NCI-H526 treated with DMSO at 0.1 percent for 48 hours (cell line): Measurements from ENCODE around the gene HIGD1B.

Experiments
- DNase-seq: peaks from one replicate; lab custom pipeline; 2025; lab: John Stamatoyannopoulos, UW

Gene HIGD1B

DNA sequence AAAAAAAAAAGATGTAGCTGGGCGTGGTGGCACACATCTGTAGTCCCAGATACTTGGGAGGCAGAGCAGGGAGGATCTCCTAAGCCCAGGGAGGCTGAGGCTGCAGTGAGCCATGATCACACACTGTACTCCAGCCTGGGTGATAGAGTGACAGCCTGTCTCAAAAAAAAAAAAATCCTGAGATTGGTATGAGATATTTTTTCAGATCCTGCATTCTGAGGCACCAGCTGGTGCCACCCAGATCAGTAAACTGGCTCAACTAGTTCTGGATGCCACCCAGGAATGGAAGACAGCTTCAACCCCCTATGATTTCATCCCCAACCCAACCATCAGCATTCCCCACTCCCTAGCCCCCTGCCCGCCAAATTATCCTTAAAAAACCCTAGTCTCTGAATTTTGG lies 10.5 kb upstream of the HIGD1B start:
- no peak for DNase-seq

DNA sequence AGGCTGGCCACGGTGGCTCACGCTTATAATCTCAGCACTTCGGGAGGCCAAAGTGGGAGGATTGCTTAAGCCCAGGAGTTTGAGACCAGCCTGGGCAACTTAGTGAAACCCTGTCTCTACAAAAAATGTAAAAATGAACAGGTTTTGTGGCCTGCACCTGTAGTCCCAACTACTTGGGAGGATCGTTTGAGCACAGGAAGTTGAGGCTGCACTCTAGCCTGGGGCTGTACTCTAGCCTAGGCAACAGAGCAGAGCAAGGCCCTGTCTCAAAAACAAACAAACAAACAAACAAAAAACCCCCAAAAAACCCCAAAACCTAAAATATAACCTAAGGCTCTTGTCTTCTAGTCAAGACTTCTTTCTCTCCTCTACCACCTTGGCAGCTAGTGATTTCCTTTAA lies 7.4 kb upstream of the HIGD1B start:
- no peak for DNase-seq

DNA sequence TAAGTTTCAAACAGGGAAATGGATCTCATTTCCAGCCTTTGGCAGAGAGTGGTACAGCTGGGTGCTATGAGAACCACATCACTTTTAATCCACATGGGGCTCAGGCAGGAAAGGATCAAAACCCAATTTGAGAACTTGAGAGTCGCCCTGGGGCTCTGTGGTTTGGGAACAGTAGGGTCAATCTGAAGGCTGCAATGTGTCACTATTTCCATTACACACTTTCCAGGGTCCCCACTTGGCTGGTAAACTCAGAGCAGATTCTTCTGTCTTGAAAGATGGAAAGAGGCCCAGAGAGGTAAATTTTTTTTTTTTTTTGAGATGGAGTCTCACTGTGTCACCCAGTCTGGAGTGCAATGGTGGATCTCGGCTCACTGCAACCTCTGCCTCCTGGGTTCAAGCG lies 6.7 kb upstream of the HIGD1B start:
- DNase-seq = no peak

DNA sequence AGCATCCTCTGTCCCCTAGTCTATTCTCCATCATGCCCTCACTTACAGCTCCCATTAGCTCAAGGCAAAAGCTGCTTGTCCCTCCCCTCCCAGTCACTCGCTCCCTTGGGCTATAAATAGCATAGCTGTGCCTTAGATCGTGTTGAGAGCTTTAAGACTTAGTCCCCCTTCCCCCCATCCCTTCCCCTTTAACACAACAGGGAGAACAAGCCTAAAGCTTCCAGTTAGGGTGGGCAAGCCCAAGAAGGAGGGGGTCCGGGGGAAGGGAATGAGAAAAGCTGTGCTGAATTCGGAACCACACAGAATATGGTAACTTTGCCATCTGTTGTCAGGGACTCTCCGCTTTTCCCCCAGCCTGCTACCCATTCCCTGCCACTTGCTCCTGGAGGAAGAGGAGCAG lies 4.9 kb upstream of the HIGD1B start:
- DNase-seq = no peak

DNA sequence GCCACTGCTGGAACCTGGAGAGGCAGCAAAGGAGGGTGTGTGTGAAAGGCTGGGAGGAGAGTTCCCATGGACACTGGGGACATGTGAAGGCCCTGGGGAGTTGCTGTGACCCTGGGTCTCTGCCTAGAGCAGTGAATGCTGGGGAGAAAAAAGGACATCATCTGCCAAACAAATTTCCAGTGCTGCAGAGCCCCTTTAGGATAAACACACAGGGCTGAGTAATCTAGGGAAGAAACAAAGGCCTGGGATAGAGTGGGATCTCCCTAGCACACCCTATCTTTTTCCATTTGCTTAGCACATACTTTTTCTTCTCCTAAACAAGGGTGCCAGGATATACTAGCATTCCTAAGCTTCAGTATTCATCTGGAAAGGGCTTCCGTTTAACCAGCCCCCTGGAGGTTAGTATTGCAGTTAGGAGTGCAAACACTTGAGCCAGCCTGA lies 3.3 kb upstream of the HIGD1B start:
- no peak for DNase-seq

DNA sequence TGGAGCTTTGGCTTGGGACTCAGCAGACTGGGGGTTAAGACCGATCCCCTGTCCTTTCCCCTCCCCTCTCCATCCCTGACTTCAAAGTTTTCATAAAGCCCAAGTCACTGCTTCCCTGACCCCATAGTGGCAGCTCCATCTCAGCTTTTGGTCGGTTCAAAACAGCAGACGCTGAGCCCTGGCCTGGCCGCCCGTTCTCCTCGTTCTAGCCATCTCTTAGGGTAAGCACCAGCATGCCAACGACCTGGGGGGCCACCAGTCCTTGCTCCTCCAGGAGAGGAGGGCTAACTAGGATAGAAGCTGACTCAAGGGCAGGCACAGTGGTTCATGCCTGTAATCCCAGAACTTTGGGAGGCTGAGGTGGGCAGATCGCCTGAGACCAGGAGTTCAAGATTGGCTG lies 1.5 kb upstream of the HIGD1B start:
- no peak for DNase-seq

DNA sequence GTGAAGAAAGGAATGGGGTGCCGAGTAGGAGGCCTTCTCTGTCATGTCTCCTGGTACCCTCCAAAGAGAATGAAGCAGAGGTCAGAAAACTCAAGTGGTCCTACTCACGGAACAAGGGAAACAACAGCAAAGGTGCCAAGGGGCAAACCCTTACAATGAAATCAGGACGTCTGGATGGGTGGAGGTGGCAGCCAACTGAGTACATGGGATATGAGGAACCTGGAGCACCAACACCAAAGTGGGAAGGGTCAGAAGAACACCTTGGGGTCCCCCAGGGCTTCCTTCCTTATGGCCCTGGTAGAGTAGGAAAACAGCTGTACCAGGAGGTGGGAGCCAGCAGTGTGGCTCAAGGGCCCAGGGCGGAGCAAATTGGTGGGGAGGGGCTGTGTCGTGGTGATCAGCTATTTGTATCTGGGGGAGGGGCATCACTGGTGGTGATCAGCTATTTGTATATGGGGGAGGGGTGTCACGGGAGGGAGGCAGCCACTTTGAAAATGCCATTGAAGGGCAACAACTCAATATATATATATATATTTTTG lies 643 bp downstream of the HIGD1B start:
- DNase-seq = no peak

DNA sequence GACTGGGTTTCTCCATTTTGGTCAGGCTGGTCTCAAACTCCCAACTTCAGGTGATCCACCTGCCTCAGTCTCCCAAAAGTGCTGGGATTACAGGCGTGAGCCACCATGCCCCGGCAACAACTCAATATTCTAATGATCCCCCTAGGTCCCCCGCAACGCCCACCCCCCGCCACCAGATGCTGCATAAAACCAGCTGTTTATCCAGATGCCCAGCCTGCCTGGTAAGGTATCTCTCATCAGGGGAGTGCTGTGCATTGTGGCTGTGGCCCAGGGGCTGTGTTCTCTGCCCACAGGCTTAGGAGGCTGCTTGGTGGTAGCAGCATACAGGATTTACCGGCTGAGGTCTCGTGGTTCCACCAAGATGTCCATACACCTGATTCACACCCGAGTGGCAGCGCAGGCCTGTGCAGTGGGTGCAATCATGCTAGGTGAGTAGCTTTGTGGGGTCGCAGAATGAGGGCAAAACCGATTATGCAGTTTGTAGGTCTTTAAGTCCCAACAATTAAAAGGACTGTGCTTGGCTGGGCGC lies 1.3 kb downstream of the HIGD1B start:
- no peak for DNase-seq

DNA sequence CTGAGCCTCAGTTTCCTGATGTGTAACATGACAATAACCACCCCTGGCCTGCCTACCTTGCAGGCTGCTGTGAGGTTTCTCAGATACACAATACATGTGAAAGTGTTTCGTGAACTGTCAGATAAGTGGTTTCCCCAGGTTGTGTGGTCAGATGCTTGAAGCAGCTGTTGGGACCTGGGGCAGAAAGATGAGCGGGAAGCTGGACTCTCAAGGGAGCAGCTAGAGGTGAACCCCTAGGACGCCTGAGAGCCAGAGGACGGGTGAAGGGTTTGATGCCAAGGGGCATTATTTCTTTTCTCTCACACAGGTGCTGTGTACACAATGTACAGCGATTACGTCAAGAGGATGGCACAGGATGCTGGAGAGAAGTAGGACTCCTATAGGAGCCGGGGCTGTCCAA lies 2.3 kb downstream of the HIGD1B start:
- no peak for DNase-seq

DNA sequence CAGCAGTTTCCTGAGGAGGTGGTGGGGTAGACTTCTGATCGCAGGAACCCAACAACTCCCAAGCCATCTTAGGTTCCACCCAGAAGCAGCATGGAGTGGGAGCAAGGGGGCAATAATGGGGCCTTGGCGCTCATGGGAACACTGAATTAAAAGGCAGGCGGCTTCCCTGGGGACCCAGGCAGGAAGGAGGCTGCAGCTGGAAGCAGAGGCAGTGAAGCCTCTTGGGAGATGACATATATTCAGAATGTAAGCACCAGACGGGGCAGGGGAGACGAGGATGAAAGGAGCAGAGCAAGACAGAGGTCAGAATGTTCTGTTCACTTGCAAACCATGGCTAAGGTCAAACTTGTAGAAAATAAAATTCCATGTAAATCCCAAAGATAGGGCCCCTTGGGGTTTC lies 2.9 kb downstream of the HIGD1B start:
- DNase-seq = no peak

DNA sequence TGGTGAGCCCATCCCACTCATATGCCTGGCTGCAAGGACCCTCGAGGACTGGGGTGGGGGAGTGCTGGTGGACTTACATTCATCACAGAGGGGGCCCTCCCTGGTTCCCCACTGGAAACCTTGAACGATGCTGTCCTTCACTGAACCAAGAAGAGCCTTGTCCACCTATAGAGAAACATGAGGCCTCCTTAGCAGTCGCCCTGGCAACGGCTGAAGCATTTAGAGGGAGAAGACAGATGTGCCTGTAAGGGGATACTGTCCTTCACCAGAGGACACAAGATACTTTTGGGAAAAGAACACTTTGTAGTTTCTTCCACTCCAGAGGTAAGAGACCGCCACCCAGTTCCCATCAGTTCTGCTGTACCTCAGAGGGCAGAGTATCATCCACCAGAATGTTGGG lies 6.5 kb downstream of the HIGD1B start:
- no peak for DNase-seq

DNA sequence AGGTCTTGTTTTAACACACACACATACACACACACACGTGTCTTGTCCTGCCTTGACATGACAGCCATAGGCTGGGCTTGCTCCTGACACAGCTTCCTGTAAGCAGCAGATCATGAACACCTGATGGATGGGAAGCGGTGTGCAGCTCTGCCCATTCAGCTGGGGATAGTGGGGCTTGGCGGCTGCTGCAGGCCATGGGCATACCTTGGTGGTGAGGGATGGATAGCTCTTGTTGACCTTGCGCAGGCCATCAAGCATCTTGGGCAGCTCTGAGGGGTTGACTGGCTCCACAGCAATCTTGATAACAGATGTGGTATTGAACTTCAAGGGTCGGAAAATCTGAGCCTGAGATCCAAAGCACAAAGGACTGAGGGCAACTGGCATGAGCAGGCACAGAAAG lies 12.0 kb downstream of the HIGD1B start:
- DNase-seq = no peak

DNA sequence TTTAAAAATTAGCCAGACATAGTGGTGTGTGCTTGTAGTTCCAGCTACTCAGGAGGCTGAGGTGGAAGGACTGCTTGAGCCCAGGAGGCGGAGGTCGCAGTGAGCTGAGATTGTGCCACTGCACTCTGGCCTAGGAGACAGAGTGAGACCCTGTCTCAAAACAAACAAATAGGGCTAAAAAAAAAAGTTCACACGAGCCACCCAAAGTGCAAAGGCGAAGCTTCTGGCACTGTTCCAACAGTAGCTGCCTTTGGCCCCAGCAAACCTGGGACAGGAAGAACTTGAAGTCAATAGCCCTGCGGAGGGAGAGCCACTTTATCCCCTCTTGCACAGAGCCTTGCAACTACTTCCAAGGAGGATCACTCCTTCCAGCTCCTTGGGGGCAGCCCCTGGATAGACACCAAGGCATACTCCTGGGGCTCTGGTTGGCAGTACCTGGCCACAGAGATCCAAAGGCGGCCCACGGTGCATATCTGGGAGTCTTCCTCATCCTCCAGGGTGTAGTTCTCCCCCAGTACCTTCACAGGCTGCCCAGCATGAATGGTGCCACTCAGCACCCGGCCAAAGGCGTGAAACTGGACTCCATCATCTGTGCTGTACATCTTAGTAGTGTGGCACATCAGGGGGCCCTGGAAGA lies 14.7 kb downstream of the HIGD1B start:
- DNase-seq = no peak

DNA sequence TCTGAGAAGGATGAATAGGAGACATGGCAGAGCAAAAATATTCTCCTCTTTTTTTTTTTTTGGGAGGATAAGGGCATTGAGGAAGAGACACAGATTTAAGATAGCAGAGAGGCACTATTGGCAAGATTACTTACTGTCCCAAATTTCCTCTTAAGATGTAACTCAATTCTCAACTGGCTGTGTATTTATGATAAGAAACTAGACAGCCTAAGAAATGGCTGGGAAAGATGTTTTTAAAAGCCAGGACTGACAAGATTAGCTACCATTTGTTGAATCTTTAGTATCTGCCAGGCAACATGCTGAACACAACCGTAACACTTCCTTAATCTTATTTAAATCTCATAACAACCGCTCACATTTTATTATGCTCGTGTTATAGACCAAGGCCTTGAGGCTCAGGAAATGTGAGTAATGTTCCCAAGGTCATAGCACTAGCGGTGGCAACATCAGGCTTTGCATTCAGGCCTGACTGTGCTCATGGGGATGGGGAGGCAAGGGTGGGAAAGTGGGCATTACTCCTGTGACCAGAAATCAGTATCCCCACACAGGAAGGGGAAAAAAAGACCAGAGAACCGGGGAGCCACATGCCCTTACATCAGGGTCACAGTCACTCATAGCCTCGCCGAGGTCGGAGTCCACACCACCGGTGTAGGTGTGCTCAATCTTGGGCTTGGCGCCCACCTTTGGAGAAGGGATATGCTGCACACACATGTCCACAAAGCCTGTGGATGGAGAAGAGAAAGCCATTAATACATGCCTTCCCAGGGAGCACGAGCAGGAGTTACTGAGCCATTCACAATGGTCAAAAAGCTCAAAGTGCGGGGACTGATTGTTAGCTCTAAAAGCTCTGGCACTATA lies 15.6 kb downstream of the HIGD1B start:
- DNase-seq = no peak

DNA sequence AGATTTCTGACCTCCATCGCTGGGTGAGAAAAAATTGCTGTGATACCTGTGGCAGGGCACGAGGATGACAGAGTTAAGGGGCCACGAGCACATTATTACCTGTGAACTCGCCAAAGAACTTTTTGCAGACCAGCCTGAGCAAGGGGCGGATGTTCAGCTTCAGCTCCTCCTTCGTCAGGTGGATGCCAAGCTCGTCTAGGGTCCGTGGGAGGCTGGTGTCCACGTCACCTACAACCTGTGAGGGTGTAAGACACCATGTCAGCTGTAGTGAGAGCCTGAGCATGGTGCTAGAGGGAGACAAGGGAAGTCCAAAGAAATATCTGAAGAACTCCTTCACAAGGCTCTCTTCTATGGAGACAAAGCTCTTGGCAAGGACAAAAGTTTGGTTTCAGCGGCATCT lies 17.1 kb downstream of the HIGD1B start:
- DNase-seq = no peak

DNA sequence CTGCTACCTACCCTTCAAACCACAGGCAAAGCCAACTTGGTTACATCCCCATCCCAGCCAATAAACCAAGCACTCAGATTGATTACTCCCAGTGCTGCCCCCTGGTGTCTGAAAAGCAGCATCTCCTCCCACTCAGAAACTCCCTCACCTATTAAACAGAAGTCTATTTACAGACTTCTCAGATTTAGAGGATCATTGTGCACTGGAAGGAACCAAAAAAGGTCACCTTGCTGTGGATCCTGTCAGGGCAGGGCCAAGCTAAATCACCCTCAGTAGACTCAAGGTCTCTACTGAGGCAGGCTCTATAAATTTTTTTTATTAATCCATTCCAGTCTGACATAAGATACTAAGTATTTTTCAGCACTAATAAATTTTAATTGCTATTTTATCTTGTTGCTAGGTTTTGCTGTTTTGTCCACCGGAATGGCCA lies 17.6 kb downstream of the HIGD1B start:
- peak; percentile 44 for DNase-seq

DNA sequence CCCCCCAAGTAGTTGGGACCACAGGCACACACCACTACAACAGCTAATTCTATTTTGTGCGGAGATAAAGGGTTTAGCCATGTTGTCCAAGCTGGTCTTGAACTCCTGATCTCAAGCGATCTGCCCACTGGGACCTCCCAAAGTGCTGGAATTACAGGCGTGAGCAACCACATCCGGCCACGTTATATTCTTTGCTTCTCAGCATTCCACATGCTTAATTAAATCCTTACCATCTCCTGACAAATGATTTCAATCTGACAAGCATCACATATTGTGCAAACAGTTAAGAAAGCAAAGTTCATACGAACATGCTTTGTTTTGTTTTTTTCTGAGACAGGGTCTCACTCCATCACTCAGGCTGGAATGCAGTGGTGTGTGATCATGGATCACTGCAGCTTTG lies 18.2 kb downstream of the HIGD1B start:
- no peak for DNase-seq

DNA sequence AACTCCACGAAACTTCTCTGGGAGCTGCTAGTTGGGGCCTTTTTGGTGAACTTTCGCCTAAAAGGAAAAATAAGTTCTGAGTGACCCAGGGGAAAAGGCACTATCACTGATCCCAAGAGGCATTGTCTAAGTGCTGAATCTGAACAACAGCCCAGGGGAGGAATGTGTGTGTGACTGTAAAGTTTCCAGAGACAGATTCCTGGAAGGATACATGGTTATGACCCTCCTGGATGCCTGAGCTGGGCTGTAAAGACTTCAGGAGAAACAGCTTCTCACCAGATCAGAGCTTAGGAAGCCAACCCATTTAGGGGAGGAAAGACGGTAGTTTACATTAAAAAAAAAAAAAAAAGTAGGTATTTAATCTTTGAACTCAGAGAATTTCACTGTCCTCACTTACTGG lies 20.2 kb downstream of the HIGD1B start:
- no peak for DNase-seq

DNA sequence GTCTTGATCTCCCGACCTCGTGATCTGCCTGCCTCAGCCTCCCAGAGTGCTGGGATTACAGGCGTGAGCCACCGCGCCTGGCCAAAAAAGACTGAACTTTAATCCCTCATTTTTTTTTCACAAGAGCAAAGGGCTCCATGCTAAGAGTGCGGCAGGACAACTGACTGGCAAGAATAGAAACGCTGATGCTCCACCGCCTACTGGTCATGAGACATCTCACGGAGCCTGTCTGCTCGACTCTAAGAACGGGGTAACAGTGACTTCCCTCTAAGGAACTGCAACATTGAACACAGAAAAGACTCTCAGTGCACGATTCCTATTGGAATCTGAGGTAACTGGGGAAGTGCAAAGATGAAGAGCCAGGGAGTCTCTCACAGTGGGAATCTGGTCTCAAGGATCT lies 23.9 kb downstream of the HIGD1B start:
- no peak for DNase-seq

DNA sequence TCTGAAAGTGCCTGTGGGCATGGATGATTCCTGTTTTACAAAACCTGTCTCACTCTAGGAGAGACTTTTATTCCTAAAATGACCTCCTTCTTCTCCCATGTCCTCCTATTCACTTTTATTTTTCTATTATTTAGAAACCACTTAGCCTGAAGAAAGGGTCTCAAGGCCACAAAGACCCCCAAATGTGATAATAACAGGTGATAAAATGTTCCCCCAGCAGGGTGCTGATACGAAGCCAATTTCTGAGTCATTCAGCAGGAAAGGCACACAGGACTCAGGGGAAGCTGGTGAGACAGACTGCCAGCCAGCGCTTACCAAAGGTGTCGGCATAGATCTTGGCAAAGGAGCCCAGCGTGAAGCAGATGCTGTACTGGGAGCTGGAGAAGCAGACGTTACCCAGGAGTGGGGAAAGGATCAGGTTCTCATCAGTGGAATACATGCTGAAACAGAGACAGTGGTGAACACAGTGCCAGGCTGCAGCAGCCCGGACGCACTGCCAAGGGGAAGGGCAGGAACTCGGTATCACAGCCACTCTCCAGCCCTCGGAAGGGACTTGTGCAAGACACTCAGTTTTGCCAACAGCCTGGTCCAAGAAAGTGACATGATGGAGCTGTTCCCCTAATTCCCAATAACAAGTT lies 24.6 kb downstream of the HIGD1B start:
- DNase-seq = no peak

DNA sequence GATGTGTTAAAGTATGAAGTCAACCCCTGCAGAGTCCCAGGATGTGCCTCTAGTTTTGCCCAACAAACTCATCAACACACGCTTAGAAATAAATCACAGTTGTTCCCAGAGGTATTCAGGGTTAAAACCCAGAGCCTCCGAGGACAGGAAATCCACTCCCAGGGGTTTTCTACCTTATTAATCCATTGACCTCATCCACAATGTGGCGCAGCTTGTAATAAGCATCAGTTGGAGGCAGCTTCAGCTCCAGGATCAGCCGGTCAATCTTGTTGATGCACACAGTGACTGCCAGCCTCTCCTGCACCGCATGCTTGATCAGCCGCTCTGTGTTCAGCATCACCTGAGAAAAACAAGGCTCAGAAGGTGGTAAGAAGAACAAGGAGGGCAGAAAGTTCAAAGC lies 28.1 kb downstream of the HIGD1B start:
- no peak for DNase-seq

DNA sequence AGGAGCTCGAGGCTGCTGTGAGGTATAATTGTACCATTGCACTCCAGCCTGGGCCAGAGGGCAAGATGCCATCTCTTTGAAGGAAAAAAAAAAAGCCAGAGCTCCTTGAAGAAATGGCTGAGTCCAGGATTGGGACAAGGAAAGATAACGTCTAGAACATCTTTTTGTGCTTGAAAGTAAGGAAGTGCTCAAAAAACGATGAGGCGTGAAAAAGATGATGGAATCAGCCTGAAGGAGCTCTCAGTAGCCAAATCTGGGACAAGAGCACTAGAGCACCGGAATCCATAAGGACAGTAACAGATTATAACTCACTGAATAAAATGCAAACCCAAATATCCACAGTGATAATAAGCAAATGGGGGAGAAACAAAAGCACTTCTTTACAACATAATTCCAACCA lies 29.4 kb downstream of the HIGD1B start:
- no peak for DNase-seq
